SKM-1 treated with dmso at 0.1 percent for 144 hours (cell line): ENCODE data around the gene HOMER1.
A peak's percentile ranks its signal among the peaks of the same experiment; 100 is the strongest.

Source experiments
- DNase-seq: peaks from one replicate; lab custom pipeline; 2025; ENCODE audit not compliant: unreplicated experiment; lab: John Stamatoyannopoulos, UW

The HOMER1 gene

GRCh38 chr5:79490323-79490936 is 23.5 kb downstream of the HOMER1 start:
- no peak for DNase-seq

GRCh38 chr5:79489773-79490172 is 24.2 kb downstream of the HOMER1 start:
- DNase-seq: no peak

- no peak for DNase-seq
Observed at GRCh38 chr5:79488775-79489174, 25.2 kb downstream of the HOMER1 start.

GRCh38 chr5:79488058-79488457 is 25.9 kb downstream of the HOMER1 start:
- no peak for DNase-seq

GRCh38 chr5:79487251-79487650 is 26.7 kb downstream of the HOMER1 start:
- no peak for DNase-seq

- DNase-seq: no peak
Observed at GRCh38 chr5:79486116-79486515, 27.8 kb downstream of the HOMER1 start.

- DNase-seq: no peak
Observed at GRCh38 chr5:79484731-79485130, 29.2 kb downstream of the HOMER1 start.

- no peak for DNase-seq
Observed at GRCh38 chr5:79481574-79481973, 32.4 kb downstream of the HOMER1 start.

- no peak for DNase-seq
Observed at GRCh38 chr5:79480991-79481390, 32.9 kb downstream of the HOMER1 start.

- no peak for DNase-seq
Observed at GRCh38 chr5:79475152-79475466, 38.8 kb downstream of the HOMER1 start.

- no peak for DNase-seq
Observed at GRCh38 chr5:79474367-79475151, 39.4 kb downstream of the HOMER1 start.

- no peak for DNase-seq
Observed at GRCh38 chr5:79471556-79471955, 42.4 kb downstream of the HOMER1 start.

GRCh38 chr5:79464695-79465332 is 49.1 kb downstream of the HOMER1 start:
- DNase-seq: peak; percentile 23

GRCh38 chr5:79464278-79464677 is 49.7 kb downstream of the HOMER1 start:
- no peak for DNase-seq

GRCh38 chr5:79459626-79460025 is 54.3 kb downstream of the HOMER1 start:
- no peak for DNase-seq

GRCh38 chr5:79456890-79457583 is 56.9 kb downstream of the HOMER1 start:
- no peak for DNase-seq

GRCh38 chr5:79456400-79456799 is 57.5 kb downstream of the HOMER1 start:
- no peak for DNase-seq

GRCh38 chr5:79454043-79454442 is 59.9 kb downstream of the HOMER1 start:
- DNase-seq: no peak

GRCh38 chr5:79448336-79448735 is 65.6 kb downstream of the HOMER1 start:
- DNase-seq: no peak

GRCh38 chr5:79436821-79437220 is 77.1 kb downstream of the HOMER1 start:
- no peak for DNase-seq

- no peak for DNase-seq
Observed at GRCh38 chr5:79436224-79436623, 77.7 kb downstream of the HOMER1 start.

- no peak for DNase-seq
Observed at GRCh38 chr5:79430196-79430595, 83.7 kb downstream of the HOMER1 start.
